B cell (primary cell): Measurements from ENCODE around the gene MAG. TPM values are rescaled to one million over a fixed set of nuclear protein-coding genes. Genes with fewer than 3 reads are reported as not detected.
"Not testable (repeated sequence)": the region's sequence is repeated elsewhere in the genome, so short reads cannot be mapped to it uniquely, and the experiment has no call there.

Source experiments
- ATAC-seq: fragments of 200-7000 bp; cut with Tn5 transposase; one replicate; pipeline ENCODE4 v1.10.0; 2021; ENCODE audit warnings: low read depth, mild to moderate bottlenecking, moderate number of reproducible peaks, moderate library complexity
- CTCF ChIA-PET: fragments of 350-600 bp; sonication (Branson Sonifier 250); formaldehyde crosslinking; loops from one replicate; lab custom pipeline; 2021; ENCODE audit warnings: antibody characterized with exemption, inconsistent platforms; lab: Charles Lee
- POLR2A ChIA-PET: fragments of 350-600 bp; sonication (Branson Sonifier 250); formaldehyde crosslinking; loops from one replicate; lab custom pipeline; 2021; ENCODE audit warnings: antibody characterized with exemption; lab: Charles Lee
- DNase-seq: peaks from one replicate; pipeline ENCODE4 v3.0.0; 2013
- H2AFZ ChIP-seq: 2 replicates; pipeline ENCODE4 v1.6.1; 2012; ENCODE audit warnings: mild to moderate bottlenecking, low read depth, low read length; ENCODE audit not compliant: insufficient read depth, poor library complexity, severe bottlenecking
- H3K27ac ChIP-seq, 2 donors: 1 replicate in 1 of 2; 2 replicates in 1 of 2; pipeline ENCODE4 v1.5.1; 2012 to 2013; ENCODE audit warnings: low read length in 2 of 2, mild to moderate bottlenecking in 2 of 2, moderate library complexity in 1 of 2
- H3K27me3 ChIP-seq, 4 experiments: fragments of 200-600 bp in 1 of 4; sonication (generic) in 1 of 4; replicated peaks in 1 of 4; 1 replicate in 2 of 4; 2 replicates in 2 of 4; pipeline versions ENCODE4 v1.6.1 to v1.7.0; 2013 to 2016; ENCODE audit warnings: low read length in 3 of 4, mild to moderate bottlenecking in 2 of 4, mixed read lengths in 1 of 4, moderate library complexity in 1 of 4; ENCODE audit not compliant: insufficient read depth in 4 of 4, control insufficient read depth in 3 of 4; ENCODE audit errors: control extremely low read depth in 1 of 4
- H3K36me3 ChIP-seq, 2 experiments: replicated peaks in 1 of 2; 1 replicate in 1 of 2; 2 replicates in 1 of 2; pipeline versions ENCODE4 v1.6.1 to v1.7.1; 2013; ENCODE audit warnings: low read length in 1 of 2; ENCODE audit not compliant: insufficient read depth in 2 of 2, control insufficient read depth in 1 of 2; ENCODE audit errors: control extremely low read depth in 1 of 2, extremely low read depth in 1 of 2
- H3K4me1 ChIP-seq, 2 donors: fragments of 200-600 bp in 1 of 2; sonication (generic) in 1 of 2; 1 replicate in 1 of 2; 2 replicates in 1 of 2; pipeline versions ENCODE4 v1.5.1 to v1.6.1; 2013 to 2017; ENCODE audit warnings: low read length in 2 of 2; ENCODE audit not compliant: control insufficient read depth in 2 of 2, insufficient read depth in 2 of 2
- H3K4me2 ChIP-seq: replicated peaks from 2 replicates; pipeline ENCODE3; 2012; ENCODE audit warnings: mild to moderate bottlenecking, low read depth, low read length; ENCODE audit not compliant: poor library complexity, severe bottlenecking
- H3K4me3 ChIP-seq, 5 experiments: fragments of 200-600 bp in 1 of 5; sonication (generic) in 1 of 5; 1 replicate in 3 of 5; 2 replicates in 2 of 5; pipeline versions ENCODE4 v1.5.1 to v1.7.0; 2011 to 2016; ENCODE audit warnings: low read length in 4 of 5, mild to moderate bottlenecking in 4 of 5, low read depth in 2 of 5, control low read depth in 1 of 5, moderate library complexity in 1 of 5; ENCODE audit not compliant: insufficient read depth in 1 of 5; ENCODE audit errors: control extremely low read depth in 1 of 5, extremely low read depth in 1 of 5
- H3K79me2 ChIP-seq: fragments of 200-600 bp; sonication (generic); one replicate; pipeline ENCODE4 v1.6.0; 2016; ENCODE audit warnings: low read length; ENCODE audit not compliant: control insufficient read depth, insufficient read depth
- H3K9ac ChIP-seq: fragments of 200-600 bp; sonication (generic); 2 replicates; pipeline ENCODE4 v1.6.1; 2017; ENCODE audit warnings: mild to moderate bottlenecking, low read length, moderate library complexity
- H3K9me3 ChIP-seq, 3 donors: one replicate each; pipeline versions ENCODE4 v1.6.1 to v1.7.1; 2013; ENCODE audit warnings: low read length in 2 of 3; ENCODE audit not compliant: control insufficient read depth in 2 of 3, insufficient read depth in 1 of 3; ENCODE audit errors: control extremely low read depth in 1 of 3
- H4K20me1 ChIP-seq: 2 replicates; pipeline ENCODE4 v1.6.0; 2012; ENCODE audit warnings: mild to moderate bottlenecking, low read length; ENCODE audit not compliant: insufficient read depth, control insufficient read depth, poor library complexity, severe bottlenecking
- H3K27ac Mint-ChIP-seq: one replicate; pipeline ENCODE4 v1.8.0; 2021; ENCODE audit warnings: mixed read lengths
- H3K27me3 Mint-ChIP-seq: one replicate; pipeline ENCODE4 v1.8.0; 2021; ENCODE audit warnings: mixed read lengths
- H3K4me1 Mint-ChIP-seq: one replicate; pipeline ENCODE4 v1.8.0; 2021; ENCODE audit warnings: mixed read lengths
- H3K4me3 Mint-ChIP-seq: one replicate; pipeline ENCODE4 v1.8.0; 2021; ENCODE audit warnings: mixed read lengths
- H3K9me3 Mint-ChIP-seq: one replicate; pipeline ENCODE4 v1.8.0; 2022; ENCODE audit warnings: mixed read lengths; ENCODE audit not compliant: insufficient read depth
- WGBS: methylation state at CpG from one replicate; pipeline ENCODE4 v1.1.5; 2013; ENCODE audit warnings: missing lambda C conversion rate; ENCODE audit not compliant: insufficient coverage; 5-methylcytosine and 5-hydroxymethylcytosine counted together
- intact Hi-C: fragments of 100-400 bp; cut with micrococcal nuclease; formaldehyde crosslinking; loops from one replicate; pipeline ENCODE4 v1.10.0; 2022
- polyA plus RNA-seq: library from polyadenylated mRNA; depleted of rRNA; stranded (reverse); fragments of >200 nt; gene quantifications from 2 replicates; pipeline ENCODE4 v1.2.3, GENCODE V29; 2012
- total RNA-seq, 2 donors: library from RNA; stranded (reverse); fragments of 120-200 nt in 1 of 2; gene quantifications; 1 replicate in 1 of 2; 2 replicates in 1 of 2; pipeline versions ENCODE4 v1.2.3 to v1.2.4, GENCODE V29; 2013 to 2022

The MAG gene
- total and polyA plus RNA-seq, 2 donors (not counting 1 experiment from before 2014, with no cell fraction given), result 0.12 to 0.58 TPM

DNA sequence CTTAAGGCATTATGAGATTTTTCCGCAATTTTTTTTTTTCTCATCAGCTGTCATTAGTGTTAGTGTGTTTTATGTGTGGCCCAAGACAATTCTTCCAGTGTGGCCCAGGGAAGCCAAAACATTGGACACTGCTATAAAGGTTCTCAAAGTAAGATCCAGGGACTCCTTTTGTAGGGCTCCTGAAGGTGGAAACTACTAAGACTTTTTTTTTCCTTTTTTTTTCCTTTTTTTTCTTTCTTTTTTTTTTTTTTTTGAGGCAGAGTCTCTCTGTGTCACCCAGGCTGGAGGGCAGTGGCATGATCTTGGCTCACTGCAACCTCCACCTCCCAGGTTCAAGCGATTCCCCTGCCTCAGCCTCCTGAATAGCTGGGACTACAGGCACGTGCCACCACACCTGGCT, 6.5 kb upstream of the MAG start:
- H3K9me3 ChIP-seq, H3K27ac ChIP-seq, DNase-seq, intact Hi-C loops, H3K9ac ChIP-seq, H3K4me3 Mint-ChIP-seq, H3K4me2 ChIP-seq, H3K36me3 ChIP-seq, H2AFZ ChIP-seq, ATAC-seq, H3K9me3 Mint-ChIP-seq, H3K4me3 ChIP-seq, H3K27me3 Mint-ChIP-seq, H4K20me1 ChIP-seq, H3K27me3 ChIP-seq, CTCF ChIA-PET, H3K27ac Mint-ChIP-seq, H3K79me2 ChIP-seq: not testable (repeated sequence)
- peaks cover 38% of the 10 kb centered on the region for H3K4me1 Mint-ChIP-seq
- WGBS, result no CpG with 5 or more reads among the region's 3 CpGs
- POLR2A ChIA-PET, result interaction anchor here (1.1 to 1.5 kb wide), 2 partner anchors 11 to 59 kb away, joined by 3 to 5 read pairs; no protein-coding TSS in a partner anchor
- H3K4me1 ChIP-seq, result peaks cover 31 to 34% of the 10 kb centered on the region in 2 donors

DNA sequence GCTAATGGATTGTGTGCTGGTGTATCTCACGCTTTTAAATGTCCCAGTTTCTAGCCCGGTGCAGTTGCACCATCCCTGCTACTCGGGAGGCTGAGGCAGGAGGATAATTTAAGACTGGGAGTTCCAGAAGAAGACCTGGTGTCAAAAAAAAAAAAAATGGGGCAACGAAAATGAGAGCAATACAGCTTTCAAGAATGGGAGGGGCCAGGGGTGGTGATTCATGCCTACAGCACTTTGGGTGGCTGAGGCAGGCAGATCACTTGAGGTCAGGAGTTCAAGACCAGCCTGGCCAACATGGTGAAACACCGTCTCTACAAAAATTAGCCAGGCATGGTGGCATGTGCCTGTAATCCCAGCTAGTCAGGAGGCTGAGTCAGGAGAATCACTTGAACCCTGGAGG, 5.9 kb upstream of the MAG start:
- H3K4me2 ChIP-seq, H3K27ac Mint-ChIP-seq, H3K4me3 Mint-ChIP-seq, H3K36me3 ChIP-seq, DNase-seq, H3K27me3 ChIP-seq, H2AFZ ChIP-seq, H3K9me3 ChIP-seq, intact Hi-C loops, H4K20me1 ChIP-seq, H3K27ac ChIP-seq, ATAC-seq, H3K79me2 ChIP-seq, H3K9ac ChIP-seq, CTCF ChIA-PET, POLR2A ChIA-PET, H3K4me3 ChIP-seq, H3K9me3 Mint-ChIP-seq, H3K27me3 Mint-ChIP-seq: not testable (repeated sequence)
- 90% methylated on average over 5 of the region's 5 CpGs for WGBS
- peaks cover 35% of the 10 kb centered on the region for H3K4me1 Mint-ChIP-seq
- peaks cover 25 to 27% of the 10 kb centered on the region in 2 donors for H3K4me1 ChIP-seq
